NCI-H345 treated with DMSO at 0.1 percent for 48 hours (cell line): ENCODE data around the gene ACY1.

Experiments used
- DNase-seq: peaks from one replicate; lab custom pipeline; 2025; ENCODE audit not compliant: unreplicated experiment; lab: John Stamatoyannopoulos, UW

Gene ACY1

DNA sequence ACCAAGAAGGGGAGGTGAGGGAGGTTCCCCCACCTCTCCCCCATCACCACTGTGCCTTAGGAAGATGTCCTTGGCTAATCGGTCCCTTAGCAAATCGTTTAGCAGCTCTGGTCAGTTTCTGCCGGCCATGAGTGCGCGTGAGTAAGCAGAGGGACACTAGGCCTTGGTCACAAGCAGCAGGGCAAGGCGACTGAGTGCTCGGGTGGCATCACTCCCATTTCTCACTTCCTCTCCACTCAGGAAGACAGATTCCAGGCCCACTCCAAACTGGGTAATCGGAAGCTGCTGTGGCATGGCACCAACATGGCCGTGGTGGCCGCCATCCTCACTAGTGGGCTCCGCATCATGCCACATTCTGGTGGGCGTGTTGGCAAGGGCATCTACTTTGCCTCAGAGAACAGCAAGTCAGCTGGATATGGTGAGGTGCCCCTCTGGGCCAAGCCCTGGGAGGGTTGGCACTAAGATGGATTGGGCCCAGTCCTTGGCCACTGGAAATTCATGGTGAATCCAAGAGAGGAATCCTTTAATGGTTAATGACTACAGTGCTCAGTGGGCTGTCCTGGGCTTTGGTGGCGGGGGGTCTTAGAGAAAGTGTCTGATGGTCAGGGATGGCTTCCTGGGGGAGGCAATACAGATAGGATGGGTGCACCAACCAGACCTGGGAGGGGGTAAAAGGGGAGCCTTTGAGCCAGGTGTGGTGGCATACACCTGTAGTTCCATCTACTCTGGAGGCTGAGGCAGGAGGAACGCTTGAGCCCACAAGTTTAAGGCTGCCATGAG lies 37.2 kb upstream of the ACY1 start:
- DNase-seq: no peak

DNA sequence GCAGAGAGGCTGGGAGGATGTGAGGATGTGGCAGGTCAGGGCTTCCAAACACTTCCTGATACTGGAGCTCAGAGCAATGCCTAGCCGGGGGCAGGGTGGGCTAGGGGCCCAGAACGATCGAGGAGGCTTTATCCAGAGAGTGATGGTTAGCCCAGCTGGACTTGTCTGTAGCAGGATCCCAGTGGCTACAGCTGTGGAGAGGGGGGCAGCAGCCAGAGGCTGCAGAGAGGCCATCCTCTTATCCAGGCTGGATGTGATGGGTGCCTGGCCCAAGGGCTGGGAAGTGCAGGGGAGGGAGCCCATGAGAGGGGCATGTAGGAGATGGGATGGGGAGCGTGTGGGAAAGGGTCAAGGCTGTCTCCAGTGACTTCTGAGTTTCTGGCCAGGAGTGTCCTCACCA lies 36.5 kb upstream of the ACY1 start:
- no peak for DNase-seq

DNA sequence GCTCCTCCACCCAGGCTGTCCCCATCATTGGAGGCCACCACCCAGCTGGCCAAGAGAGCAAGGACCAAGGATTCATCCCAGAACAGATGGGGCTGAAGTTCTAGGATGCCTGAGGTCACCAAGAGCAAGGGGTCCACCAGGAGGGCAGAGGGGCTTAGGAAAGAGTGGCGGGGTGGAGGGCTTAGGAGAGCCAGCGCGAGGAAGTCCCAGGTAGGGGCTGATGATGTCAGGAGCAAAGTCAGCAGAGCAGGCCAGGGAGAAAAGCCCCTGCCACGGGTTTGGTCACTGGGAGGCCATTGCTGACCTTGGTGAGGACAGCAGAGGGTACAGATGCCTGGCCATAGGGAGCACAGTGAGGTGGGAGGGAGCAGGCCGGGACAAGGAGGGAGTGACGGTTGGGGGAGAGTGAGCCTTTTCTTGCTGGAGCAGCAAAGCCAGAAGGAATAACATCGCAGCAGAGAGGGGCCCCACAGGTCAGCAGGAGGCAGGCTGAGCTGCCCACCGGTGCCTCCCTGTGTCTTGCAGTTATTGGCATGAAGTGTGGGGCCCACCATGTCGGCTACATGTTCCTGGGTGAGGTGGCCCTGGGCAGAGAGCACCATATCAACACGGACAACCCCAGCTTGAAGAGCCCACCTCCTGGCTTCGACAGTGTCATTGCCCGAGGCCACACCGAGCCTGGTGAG lies 36.0 kb upstream of the ACY1 start:
- DNase-seq: no peak

DNA sequence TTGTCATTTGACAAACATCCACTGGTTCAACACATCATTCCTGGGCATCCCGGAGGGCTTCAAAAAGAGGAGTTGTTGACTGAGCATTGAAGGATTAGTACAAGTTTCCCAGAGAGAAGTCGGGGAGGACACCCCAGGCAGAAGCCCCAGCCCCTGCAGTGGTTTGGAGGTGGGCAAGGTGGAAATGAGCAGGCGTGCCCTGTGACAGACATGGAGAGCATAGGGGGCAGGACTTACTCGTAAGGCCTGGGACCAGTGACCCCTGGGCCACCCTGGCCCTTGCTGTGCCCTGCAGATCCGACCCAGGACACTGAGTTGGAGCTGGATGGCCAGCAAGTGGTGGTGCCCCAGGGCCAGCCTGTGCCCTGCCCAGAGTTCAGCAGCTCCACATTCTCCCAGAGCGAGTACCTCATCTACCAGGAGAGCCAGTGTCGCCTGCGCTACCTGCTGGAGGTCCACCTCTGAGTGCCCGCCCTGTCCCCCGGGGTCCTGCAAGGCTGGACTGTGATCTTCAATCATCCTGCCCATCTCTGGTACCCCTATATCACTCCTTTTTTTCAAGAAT lies 35.2 kb upstream of the ACY1 start:
- no peak for DNase-seq

DNA sequence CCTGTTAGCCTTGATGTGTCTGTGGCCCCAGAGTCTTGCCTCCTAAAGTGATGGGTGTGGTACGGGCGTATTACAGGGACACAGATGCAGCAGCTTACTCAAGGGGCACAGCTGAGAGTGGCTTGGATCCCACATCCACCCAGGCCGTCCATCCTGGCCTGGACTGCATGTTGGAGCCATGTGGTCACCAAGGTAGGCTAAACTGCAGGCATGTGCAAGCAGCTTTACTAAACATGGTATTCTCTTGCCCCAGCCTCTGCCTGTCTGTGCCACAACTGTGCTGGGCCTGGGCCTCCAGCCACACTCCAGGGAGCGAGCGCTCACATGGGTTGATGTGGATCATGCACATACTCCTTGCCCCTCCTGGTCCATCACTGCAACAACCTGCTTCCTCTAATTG lies 34.2 kb upstream of the ACY1 start:
- DNase-seq: no peak

DNA sequence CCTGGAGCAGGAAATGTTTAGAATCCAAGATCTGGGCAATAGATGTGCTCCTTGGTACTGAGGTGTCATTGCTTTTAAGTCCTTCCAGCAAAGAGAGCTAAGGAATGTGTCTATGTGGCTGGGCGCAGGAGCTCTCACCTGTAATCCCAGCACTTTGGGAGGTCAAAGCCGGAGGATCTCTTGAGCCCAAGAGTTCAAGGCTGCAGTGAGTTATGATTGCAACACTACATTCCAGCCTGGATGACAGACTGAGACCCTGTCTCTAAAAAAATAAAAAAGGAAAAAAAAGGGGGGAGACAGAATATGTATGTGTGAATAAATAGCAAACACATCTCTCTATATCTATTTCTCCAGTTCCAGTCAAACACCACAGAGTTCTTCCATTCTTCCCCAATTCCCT lies 32.4 kb upstream of the ACY1 start:
- no peak for DNase-seq

DNA sequence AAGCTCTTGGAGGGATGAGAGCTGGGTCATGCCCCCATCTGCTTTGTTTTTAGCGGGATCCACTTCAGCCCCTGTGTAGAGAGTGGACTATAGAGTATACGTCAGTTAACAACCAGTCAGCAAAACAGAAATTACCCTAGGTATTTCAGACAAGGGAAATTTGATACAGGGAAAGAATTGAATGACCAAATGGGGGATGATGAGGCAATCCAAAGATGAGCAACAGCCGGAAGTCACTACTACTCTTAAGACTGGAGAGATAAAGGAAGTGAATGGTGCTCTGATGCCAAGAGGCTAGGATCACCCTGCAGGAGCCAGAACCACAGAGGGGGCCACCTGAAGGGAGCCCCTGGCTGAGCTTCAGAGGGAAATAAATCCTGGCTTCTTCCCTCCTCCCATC lies 29.9 kb upstream of the ACY1 start:
- DNase-seq: no peak

DNA sequence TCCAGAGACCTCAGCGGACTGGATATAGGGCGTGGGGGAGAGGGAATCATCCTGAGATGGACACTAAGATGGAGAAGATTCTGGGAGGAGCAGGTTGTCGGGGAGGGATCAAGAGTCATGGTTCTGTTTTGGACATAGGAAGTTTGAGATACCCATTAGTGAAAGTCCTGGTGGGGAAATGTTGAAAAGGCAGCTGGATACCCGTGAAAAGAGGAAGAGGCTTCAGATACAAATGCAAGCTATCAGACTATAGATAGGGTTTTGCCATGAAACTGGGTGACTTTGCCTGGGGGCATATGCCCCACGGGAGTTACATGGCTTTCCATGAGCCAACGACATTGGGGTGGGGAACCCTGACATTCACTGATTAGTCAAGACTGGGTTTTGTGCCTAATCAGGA lies 29.2 kb upstream of the ACY1 start:
- no peak for DNase-seq

DNA sequence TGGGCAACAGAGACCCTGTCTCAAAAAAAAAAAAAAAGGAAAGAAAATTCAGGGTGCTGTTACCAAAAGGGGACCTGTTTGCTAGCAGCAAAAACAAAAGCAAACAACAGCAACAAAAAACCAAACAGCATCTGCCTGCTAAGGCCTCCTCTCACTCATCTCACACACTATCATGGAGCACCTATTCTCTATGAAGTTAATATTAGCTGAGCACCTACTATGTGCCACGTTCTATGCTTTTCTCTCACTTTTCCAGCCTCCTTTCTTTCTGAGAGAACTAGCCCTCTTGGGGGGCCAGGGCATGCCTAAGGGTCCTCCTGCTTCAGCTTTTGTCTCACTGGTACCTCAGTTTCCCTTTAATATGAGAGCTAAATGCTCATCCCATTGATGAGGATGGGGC lies 28.6 kb upstream of the ACY1 start:
- no peak for DNase-seq

DNA sequence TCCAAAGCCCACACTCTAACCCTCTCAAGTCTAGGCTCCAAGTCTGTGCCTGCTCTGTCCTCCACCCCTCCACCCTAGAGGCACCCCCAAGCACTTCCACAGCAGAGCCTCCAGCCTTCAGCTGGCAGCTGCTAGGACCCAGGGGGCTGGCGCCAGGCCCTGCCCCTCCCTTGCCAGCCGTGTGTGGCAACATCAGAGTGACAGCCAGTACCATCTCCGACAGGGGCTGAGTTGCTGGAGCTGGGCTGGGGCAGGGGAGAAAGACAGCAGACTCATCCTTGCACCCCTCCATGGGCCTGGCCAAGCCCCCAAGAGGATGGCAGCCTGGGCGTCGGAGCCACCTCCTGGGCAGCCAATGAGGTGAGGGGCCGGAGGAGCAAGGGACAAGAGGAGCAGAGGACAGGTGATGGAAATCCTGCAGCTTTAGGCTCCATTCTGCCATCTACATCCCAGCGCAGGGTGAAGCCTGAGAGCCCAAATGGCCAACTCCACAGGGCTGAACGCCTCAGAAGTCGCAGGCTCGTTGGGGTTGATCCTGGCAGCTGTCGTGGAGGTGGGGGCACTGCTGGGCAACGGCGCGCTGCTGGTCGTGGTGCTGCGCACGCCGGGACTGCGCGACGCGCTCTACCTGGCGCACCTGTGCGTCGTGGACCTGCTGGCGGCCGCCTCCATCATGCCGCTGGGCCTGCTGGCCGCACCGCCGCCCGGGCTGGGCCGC lies 28.0 kb upstream of the ACY1 start, which contains the start of gene GPR62:
TSS of gene GPR62 (plus strand) at position 207 of the 718 bp plus-strand sequence. CDS start at position 479, 272 bp downstream.
- DNase-seq: no peak

DNA sequence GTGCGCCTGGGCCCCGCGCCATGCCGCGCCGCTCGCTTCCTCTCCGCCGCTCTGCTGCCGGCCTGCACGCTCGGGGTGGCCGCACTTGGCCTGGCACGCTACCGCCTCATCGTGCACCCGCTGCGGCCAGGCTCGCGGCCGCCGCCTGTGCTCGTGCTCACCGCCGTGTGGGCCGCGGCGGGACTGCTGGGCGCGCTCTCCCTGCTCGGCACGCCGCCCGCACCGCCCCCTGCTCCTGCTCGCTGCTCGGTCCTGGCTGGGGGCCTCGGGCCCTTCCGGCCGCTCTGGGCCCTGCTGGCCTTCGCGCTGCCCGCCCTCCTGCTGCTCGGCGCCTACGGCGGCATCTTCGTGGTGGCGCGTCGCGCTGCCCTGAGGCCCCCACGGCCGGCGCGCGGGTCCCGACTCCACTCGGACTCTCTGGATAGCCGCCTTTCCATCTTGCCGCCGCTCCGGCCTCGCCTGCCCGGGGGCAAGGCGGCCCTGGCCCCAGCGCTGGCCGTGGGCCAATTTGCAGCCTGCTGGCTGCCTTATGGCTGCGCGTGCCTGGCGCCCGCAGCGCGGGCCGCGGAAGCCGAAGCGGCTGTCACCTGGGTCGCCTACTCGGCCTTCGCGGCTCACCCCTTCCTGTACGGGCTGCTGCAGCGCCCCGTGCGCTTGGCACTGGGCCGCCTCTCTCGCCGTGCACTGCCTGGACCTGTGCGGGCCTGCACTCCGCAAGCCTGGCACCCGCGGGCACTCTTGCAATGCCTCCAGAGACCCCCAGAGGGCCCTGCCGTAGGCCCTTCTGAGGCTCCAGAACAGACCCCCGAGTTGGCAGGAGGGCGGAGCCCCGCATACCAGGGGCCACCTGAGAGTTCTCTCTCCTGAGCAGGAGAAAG lies 27.2 kb upstream of the ACY1 start:
- DNase-seq: no peak

DNA sequence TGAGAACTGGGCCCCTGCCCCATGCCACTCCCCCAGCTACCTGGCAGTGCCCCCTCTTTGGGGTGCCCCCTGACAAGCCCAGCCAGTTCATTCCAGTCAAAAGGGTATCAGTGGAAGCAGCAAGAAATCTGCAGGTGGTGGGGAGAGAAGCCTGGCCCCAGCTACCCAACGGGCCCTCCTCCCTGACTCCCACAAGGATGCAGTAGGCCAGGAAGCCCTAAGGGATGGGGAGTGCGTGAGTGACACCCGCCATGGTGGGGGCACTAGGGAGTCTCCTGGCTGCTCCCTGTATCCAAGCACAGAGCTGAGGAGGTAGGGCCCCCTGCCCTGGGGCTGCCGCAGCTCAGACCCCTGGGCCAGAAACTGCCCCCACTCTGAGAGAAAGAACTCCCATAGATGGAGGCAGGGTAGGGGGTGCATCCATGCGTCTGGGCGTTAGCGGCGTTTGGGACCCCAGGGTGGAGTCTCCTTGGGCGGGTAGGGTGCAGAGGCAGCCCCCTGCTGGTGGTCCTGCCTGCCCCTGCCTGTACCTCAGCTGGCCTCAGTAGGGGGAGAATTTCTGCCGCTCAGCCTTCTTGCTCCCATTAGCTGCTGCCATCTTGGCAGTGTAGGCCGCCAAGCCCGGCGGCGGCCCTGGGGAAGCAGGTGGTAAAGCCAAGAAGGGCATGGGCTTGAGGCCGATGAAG lies 25.7 kb upstream of the ACY1 start:
- no peak for DNase-seq

DNA sequence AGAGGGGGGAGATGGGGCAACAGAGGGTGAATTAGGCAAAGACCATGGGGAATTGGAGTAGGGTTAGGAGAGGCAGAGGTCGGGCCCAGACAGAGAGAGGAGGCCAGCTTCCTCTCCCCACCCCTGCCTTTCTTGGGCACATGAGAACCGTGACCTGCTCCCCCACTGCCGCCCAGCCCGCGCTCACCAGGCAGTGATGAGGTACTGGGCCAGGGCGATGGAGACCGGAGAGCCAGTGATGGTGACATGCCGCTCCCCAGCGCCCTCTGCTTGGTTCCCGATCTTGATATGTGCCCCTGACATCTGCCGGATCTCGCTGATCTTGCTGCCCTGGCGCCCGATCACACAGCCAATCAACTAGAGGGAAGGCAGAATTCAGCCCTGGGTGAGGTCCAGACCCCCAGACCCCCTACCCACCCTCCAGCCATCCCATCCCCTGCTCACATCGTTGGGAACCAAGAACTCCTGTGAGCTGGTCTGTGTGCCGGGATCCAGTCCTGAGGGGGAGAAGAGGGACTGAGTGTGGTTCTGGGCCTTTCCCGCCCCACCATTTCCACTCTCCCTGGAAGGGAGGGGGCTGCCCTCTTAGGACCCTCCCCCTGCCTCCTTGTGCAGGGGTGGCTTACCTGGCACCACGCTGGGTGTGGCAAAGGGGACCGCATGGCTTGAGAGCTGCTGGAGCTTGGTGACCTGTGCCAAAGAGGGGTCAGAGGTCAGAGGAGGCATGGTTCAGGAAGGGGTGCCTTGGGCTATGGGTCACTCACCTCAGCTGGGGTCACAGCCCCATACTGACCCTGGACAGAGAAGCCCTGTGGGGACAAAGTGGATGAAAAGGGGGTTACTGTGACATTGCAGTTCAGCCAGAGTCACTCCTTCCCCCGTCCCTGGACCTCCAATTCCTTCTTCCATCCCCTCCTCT lies 24.5 kb upstream of the ACY1 start:
- DNase-seq: no peak

DNA sequence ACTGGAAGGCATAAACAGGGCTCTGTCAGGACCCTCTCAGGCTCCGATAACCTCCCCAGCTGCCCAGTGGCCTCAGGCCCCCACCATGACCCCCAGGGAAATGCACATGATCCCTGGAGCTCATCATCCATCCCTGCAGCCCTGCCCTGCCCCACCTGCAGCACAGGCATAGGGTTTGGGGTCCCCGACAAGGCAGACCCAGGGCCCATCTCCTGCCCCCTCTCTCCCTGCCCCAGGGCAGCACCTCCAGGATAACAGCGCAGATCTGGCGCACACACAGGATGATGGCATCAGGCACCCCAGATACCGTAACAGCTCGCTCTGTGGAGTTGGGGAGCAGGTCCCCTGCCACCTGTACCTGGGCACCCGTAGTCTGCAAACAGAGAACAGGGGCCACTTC lies 23.7 kb upstream of the ACY1 start:
- DNase-seq: no peak

DNA sequence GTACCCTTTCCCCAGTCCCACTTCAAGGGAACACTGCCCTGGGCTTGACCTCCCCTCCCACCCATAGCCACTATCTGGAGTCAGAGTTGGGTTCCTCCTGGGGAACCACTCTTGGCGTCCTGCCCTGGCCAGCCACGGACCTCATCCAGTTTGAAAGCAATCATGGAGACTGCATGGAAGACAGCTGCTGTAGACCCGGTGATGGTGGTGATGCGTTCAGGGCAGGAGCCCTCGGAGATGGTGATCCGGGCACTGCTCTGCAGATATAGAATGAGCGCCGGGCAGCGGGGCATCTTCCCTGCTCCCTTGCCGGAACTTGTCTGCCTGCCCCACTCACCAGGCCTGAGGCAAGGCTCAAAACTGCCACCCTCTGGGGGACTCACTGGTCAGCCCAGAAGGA lies 22.9 kb upstream of the ACY1 start:
- DNase-seq: no peak

DNA sequence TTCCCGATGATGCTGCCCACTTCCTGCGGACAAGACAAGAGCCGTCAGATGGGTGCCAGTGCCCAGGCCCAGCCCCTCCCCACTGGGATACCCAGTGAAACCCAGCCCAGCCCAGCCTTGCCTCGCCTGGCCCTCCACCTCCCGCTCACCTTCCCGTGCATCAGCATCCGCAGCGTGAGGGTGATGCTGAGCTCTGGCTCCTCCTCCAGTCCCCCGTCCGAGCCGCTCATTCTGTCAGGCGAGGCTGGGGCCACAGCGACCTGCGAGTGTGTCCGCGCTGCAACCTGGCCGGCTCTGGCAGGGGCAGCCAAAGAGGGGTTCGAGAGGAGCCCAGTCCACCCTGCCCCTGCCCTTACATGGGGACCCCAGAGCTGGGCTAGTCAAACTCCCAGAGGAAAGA lies 22.3 kb upstream of the ACY1 start:
- no peak for DNase-seq

DNA sequence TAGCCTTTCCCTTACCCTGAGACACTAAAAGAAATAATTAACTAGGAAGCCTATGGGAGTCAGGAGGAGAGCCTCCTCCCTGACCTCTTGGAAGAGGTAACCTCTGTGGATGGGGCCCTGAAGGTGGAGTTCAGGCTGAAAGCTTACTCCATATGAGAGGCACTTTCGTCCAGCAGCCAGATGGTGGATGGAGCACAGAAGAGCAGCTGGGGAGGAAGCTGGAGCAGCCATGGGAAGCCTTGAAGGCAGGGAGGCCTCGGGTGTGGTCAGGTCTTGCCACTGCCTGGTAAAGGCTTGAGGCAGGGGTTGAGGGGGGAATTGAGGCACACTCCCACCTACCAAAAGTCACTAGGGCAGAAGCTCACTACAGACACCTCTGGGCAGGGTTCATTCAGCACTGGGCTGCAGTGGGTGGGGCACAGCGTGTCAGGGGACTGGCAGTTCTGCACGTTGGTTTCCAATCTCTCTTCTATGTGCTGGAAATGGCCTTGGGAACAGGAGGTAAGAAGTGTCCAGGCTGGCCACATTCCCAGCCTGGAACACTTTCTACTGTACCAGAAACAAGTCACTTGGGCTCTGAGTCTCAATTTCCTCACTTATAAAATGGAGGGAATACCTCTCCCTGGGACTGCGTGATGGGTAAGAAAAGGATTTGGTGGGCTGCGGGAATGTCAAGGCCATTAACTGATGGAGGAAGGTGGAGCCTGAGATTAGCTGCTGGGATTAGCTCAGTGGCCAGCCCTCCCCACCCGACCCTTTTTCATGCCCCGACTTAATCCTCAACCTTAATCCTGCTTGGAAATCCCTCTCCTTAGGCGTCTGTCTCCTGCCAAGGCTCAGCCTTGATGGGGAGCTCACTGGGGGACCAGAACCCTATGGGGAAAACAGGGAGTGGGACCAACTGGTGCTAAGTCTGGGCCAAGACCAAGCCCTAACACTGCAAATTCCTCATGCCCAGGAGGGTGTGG lies 21.4 kb upstream of the ACY1 start:
- DNase-seq: no peak
